Natural killer cell (primary cell): Measurements from ENCODE around the gene AHSG. TPM values are rescaled to one million over a fixed set of nuclear protein-coding genes. Genes with fewer than 3 reads are reported as not detected.

Experiments used
- ATAC-seq, 3 donors: fragments of 150-1000 bp in 2 of 3; fragments of 200-7000 bp in 1 of 3; cut with Tn5 transposase; 1 replicate in 1 of 3; 2 replicates in 2 of 3; pipeline ENCODE4 v1.10.0; 2021; ENCODE audit warnings: mild to moderate bottlenecking in 2 of 3, moderate library complexity in 2 of 3
- DNase-seq, 2 donors: peaks; one replicate each; pipeline versions ENCODE4 v3.0.0 to v3.0.0-alpha.2; 2013 to 2021; ENCODE audit warnings: mixed read lengths in 1 of 2
- H3K27ac ChIP-seq: one replicate; pipeline ENCODE4 v1.5.1; 2013; ENCODE audit warnings: mild to moderate bottlenecking, low read length
- H3K27me3 ChIP-seq: one replicate; pipeline ENCODE4 v1.6.1; 2013; ENCODE audit warnings: low read length; ENCODE audit not compliant: control insufficient read depth, insufficient read depth
- H3K36me3 ChIP-seq: one replicate; pipeline ENCODE4 v1.6.1; 2013; ENCODE audit warnings: low read length; ENCODE audit not compliant: control insufficient read depth, insufficient read depth
- H3K4me1 ChIP-seq: one replicate; pipeline ENCODE4 v1.6.1; 2013; ENCODE audit warnings: low read length; ENCODE audit not compliant: control insufficient read depth, insufficient read depth
- H3K4me3 ChIP-seq: one replicate; pipeline ENCODE4 v1.5.1; 2013; ENCODE audit warnings: low read length
- H3K9me3 ChIP-seq: one replicate; pipeline ENCODE4 v1.6.1; 2013; ENCODE audit warnings: low read length; ENCODE audit not compliant: control insufficient read depth, insufficient read depth
- H3K27ac Mint-ChIP-seq, 2 donors: one replicate each; pipeline ENCODE4 v1.8.0; 2022; ENCODE audit warnings: mild to moderate bottlenecking in 2 of 2, mixed read lengths in 2 of 2, moderate library complexity in 1 of 2
- H3K27me3 Mint-ChIP-seq, 2 donors: one replicate each; pipeline ENCODE4 v1.8.0; 2022; ENCODE audit warnings: low read depth in 2 of 2, mixed read lengths in 2 of 2
- H3K36me3 Mint-ChIP-seq: one replicate; pipeline ENCODE4 v1.8.0; 2022; ENCODE audit warnings: mixed read lengths
- H3K4me1 Mint-ChIP-seq, 2 donors: one replicate each; pipeline ENCODE4 v1.8.0; 2022; ENCODE audit warnings: mixed read lengths in 2 of 2
- H3K4me3 Mint-ChIP-seq: one replicate; pipeline ENCODE4 v1.8.0; 2022; ENCODE audit warnings: mild to moderate bottlenecking, moderate library complexity, mixed read lengths
- H3K9me3 Mint-ChIP-seq, 2 donors: one replicate each; pipeline ENCODE4 v1.8.0; 2022; ENCODE audit warnings: mixed read lengths in 2 of 2
- CTCF ChIP-seq: fragments of 200-600 bp; IDR thresholded peaks from one replicate; pipeline ENCODE4 v1.8.0; 2022; ENCODE audit warnings: antibody characterized with exemption
- WGBS: methylation state at CpG from one replicate; pipeline ENCODE4 v1.1.7; 2013; ENCODE audit warnings: missing lambda C conversion rate; ENCODE audit not compliant: insufficient coverage; 5-methylcytosine and 5-hydroxymethylcytosine counted together
- intact Hi-C: fragments of 100-400 bp; cut with micrococcal nuclease; formaldehyde crosslinking; loops from one replicate; pipeline ENCODE4 v1.14.2; 2022
- total RNA-seq, 4 donors: library from RNA; stranded (reverse); fragments of 120-200 nt in 1 of 4; gene quantifications; one replicate each; pipeline versions ENCODE4 v1.2.3 to v1.2.4, GENCODE V29; 2013 to 2022

Gene AHSG
- total RNA-seq, 3 donors from 2014 or later (not counting 1 experiment from before 2014, with no cell fraction given) = not detected

GRCh38 chr3:186596568-186597287 is 16.1 kb upstream of the AHSG start:
- H3K27ac Mint-ChIP-seq = no peak overlapping the region
- H3K27me3 Mint-ChIP-seq = peaks cover 6 to 8% of the 10 kb centered on the region in 2 donors
- no peaks in the 10 kb centered on the region for H3K9me3 Mint-ChIP-seq
- Histone ChIP-seq H3K4me3 (no peak overlapping the region), H3K27me3 (no peaks in the 10 kb centered on the region), H3K36me3 (no peaks in the 10 kb centered on the region), H3K27ac (no peak overlapping the region), H3K4me1 (no peaks in the 10 kb centered on the region), H3K9me3 (no peaks in the 10 kb centered on the region)
- ATAC-seq = no peak
- 85% methylated on average over 13 of the region's 17 CpGs for WGBS
- TF ChIP-seq CTCF = no peak
- H3K4me3 Mint-ChIP-seq = no peak overlapping the region
- H3K4me1 Mint-ChIP-seq = no peaks in the 10 kb centered on the region
- no peaks in the 10 kb centered on the region for H3K36me3 Mint-ChIP-seq
- intact Hi-C loops = no loop called here
- DNase-seq = no peak

GRCh38 chr3:186598108-186598784 is 14.6 kb upstream of the AHSG start:
- peaks cover 6 to 8% of the 10 kb centered on the region in 2 donors for H3K27me3 Mint-ChIP-seq
- DNase-seq (no peak), ATAC-seq (no peak)
- no peaks in the 10 kb centered on the region for H3K9me3 Mint-ChIP-seq
- WGBS = 89% methylated on average over 11 of the region's 11 CpGs
- Histone ChIP-seq H3K27me3 (no peaks in the 10 kb centered on the region), H3K4me1 (no peaks in the 10 kb centered on the region), H3K27ac (no peak overlapping the region), H3K9me3 (no peaks in the 10 kb centered on the region), H3K4me3 (no peak overlapping the region), H3K36me3 (no peaks in the 10 kb centered on the region)
- H3K27ac Mint-ChIP-seq = no peak overlapping the region
- intact Hi-C loops = no loop called here
- no peaks in the 10 kb centered on the region for H3K36me3 Mint-ChIP-seq
- no peak overlapping the region for H3K4me3 Mint-ChIP-seq
- no peaks in the 10 kb centered on the region for H3K4me1 Mint-ChIP-seq
- no peak for TF ChIP-seq CTCF

GRCh38 chr3:186598794-186599141 is 14.1 kb upstream of the AHSG start:
- Histone ChIP-seq H3K9me3 (no peaks in the 10 kb centered on the region), H3K27ac (no peak overlapping the region), H3K27me3 (no peaks in the 10 kb centered on the region), H3K36me3 (no peaks in the 10 kb centered on the region), H3K4me3 (no peak overlapping the region), H3K4me1 (no peaks in the 10 kb centered on the region)
- Mint-ChIP-seq H3K27ac (no peak overlapping the region), H3K9me3 (no peaks in the 10 kb centered on the region), H3K36me3 (no peaks in the 10 kb centered on the region), H3K4me3 (no peak overlapping the region), H3K4me1 (no peaks in the 10 kb centered on the region), H3K27me3 (peaks cover 6 to 8% of the 10 kb centered on the region in 2 donors)
- WGBS = 83% methylated on average over 4 of the region's 4 CpGs
- ATAC-seq = no peak
- no peak for TF ChIP-seq CTCF
- intact Hi-C loops = no loop called here
- no peak for DNase-seq
